H9 (cell line): ENCODE data around the gene HDAC1. TPM values are rescaled to one million over a fixed set of nuclear protein-coding genes. Genes with fewer than 3 reads are reported as not detected.
A peak's percentile ranks its signal among the peaks of the same experiment; 100 is the strongest.

Source experiments
- DNase-seq: peaks from one replicate; pipeline ENCODE4 v3.0.0-alpha.2; 2017
- H2AFZ ChIP-seq: one replicate; pipeline ENCODE4 v1.6.1; 2013; ENCODE audit warnings: mild to moderate bottlenecking, low read length, control low read depth, moderate library complexity
- H2AK5ac ChIP-seq: 2 replicates; pipeline ENCODE4 v1.6.1; 2013; ENCODE audit warnings: low read length, control low read depth, mixed read lengths; ENCODE audit not compliant: insufficient read length
- H2BK120ac ChIP-seq: one replicate; pipeline ENCODE4 v1.6.1; 2013; ENCODE audit warnings: low read depth, mild to moderate bottlenecking, low read length, control low read depth, inconsistent platforms; ENCODE audit not compliant: poor library complexity, severe bottlenecking
- H2BK12ac ChIP-seq: 2 replicates; pipeline ENCODE4 v1.6.1; 2013; ENCODE audit warnings: low read length, control low read depth, mixed read lengths, low read depth; ENCODE audit not compliant: insufficient read length
- H2BK15ac ChIP-seq: 2 replicates; pipeline ENCODE4 v1.6.1; 2013; ENCODE audit warnings: low read depth, low read length, control low read depth
- H2BK20ac ChIP-seq: one replicate; pipeline ENCODE4 v1.6.1; 2013; ENCODE audit warnings: low read depth, mild to moderate bottlenecking, low read length, control low read depth, inconsistent platforms; ENCODE audit not compliant: poor library complexity, severe bottlenecking
- H2BK5ac ChIP-seq: 2 replicates; pipeline ENCODE4 v1.6.1; 2013; ENCODE audit warnings: low read length, control low read depth, mixed read lengths; ENCODE audit not compliant: insufficient read length
- H3K14ac ChIP-seq: 2 replicates; pipeline ENCODE4 v1.6.1; 2013; ENCODE audit warnings: low read length, control low read depth; ENCODE audit not compliant: insufficient read depth
- H3K18ac ChIP-seq: 2 replicates; pipeline ENCODE4 v1.6.1; 2013; ENCODE audit warnings: low read depth, mild to moderate bottlenecking, mixed read lengths, low read length, control low read depth; ENCODE audit not compliant: insufficient read length
- H3K23ac ChIP-seq: 2 replicates; pipeline ENCODE4 v1.6.1; 2013; ENCODE audit warnings: low read length, control low read depth, mixed read lengths, low read depth; ENCODE audit not compliant: insufficient read length
- H3K23me2 ChIP-seq: 2 replicates; pipeline ENCODE4 v1.6.1; 2013; ENCODE audit warnings: low read depth, mild to moderate bottlenecking, mixed read lengths, low read length, control low read depth; ENCODE audit not compliant: insufficient read length, poor library complexity, severe bottlenecking
- H3K27ac ChIP-seq: 2 replicates; pipeline ENCODE4 v1.5.1; 2013; ENCODE audit warnings: low read length, control low read depth, mixed read lengths, low read depth; ENCODE audit not compliant: insufficient read length
- H3K27me3 ChIP-seq: 2 replicates; pipeline ENCODE4 v1.6.1; 2013; ENCODE audit warnings: low read length, control low read depth, inconsistent platforms; ENCODE audit not compliant: insufficient read depth
- H3K4ac ChIP-seq: 2 replicates; pipeline ENCODE4 v1.6.1; 2013; ENCODE audit warnings: low read depth, mild to moderate bottlenecking, control low read depth, inconsistent platforms, low read length, moderate library complexity
- H3K4me1 ChIP-seq: 2 replicates; pipeline ENCODE4 v1.6.1; 2013; ENCODE audit warnings: low read length, control low read depth, inconsistent platforms; ENCODE audit not compliant: insufficient read depth
- H3K4me2 ChIP-seq: 2 replicates; pipeline ENCODE4 v1.6.1; 2013; ENCODE audit warnings: low read length, control low read depth, mixed read lengths; ENCODE audit not compliant: insufficient read length, insufficient read depth
- H3K56ac ChIP-seq: 2 replicates; pipeline ENCODE4 v1.6.1; 2013; ENCODE audit warnings: low read depth, mild to moderate bottlenecking, mixed read lengths, low read length, control low read depth; ENCODE audit not compliant: insufficient read length
- H3K79me1 ChIP-seq: 2 replicates; pipeline ENCODE4 v1.6.1; 2013; ENCODE audit warnings: low read depth, mild to moderate bottlenecking, moderate library complexity, low read length, control low read depth, inconsistent platforms; ENCODE audit not compliant: insufficient read depth, poor library complexity, severe bottlenecking
- H3K79me2 ChIP-seq: 2 replicates; pipeline ENCODE4 v1.6.1; 2013; ENCODE audit warnings: low read length, control low read depth, inconsistent platforms; ENCODE audit not compliant: insufficient read depth
- H3K9ac ChIP-seq: 2 replicates; pipeline ENCODE4 v1.6.1; 2013; ENCODE audit warnings: low read length, control low read depth, mixed read lengths; ENCODE audit not compliant: insufficient read length; ENCODE audit errors: extremely low read depth
- H3K9me3 ChIP-seq: one replicate; pipeline ENCODE4 v1.6.1; 2013; ENCODE audit warnings: low read depth, low read length, inconsistent platforms; ENCODE audit not compliant: control insufficient read depth
- H3T11ph ChIP-seq: one replicate; pipeline ENCODE4 v1.6.1; 2013; ENCODE audit warnings: mild to moderate bottlenecking, low read length, control low read depth, inconsistent platforms
- H4K20me1 ChIP-seq: one replicate; pipeline ENCODE4 v1.6.1; 2013; ENCODE audit not compliant: control insufficient read depth, insufficient read length, insufficient read depth
- H4K5ac ChIP-seq: 2 replicates; pipeline ENCODE4 v1.6.1; 2013; ENCODE audit warnings: low read depth, mild to moderate bottlenecking, mixed read lengths, low read length, control low read depth; ENCODE audit not compliant: insufficient read length
- H4K8ac ChIP-seq: replicated peaks from 2 replicates; pipeline ENCODE4 v1.6.1; 2013; ENCODE audit warnings: low read length, control low read depth, mixed read lengths, low read depth; ENCODE audit not compliant: insufficient read length
- H4K91ac ChIP-seq: 2 replicates; pipeline ENCODE4 v1.6.1; 2013; ENCODE audit warnings: low read depth, mild to moderate bottlenecking, moderate library complexity, mixed read lengths, low read length, control low read depth; ENCODE audit not compliant: insufficient read length
- H3K27ac Mint-ChIP-seq, 3 experiments: 2 replicates in 2 of 3; 3 replicates in 1 of 3; pipeline ENCODE4 v1.8.0; 2020 to 2021; ENCODE audit warnings: mixed read lengths in 3 of 3, mild to moderate bottlenecking in 1 of 3, moderate library complexity in 1 of 3
- H3K27me3 Mint-ChIP-seq: 2 replicates; pipeline ENCODE4 v1.8.0; 2021; ENCODE audit warnings: low read depth, mild to moderate bottlenecking, moderate library complexity, mixed read lengths
- H3K36me3 Mint-ChIP-seq, 3 experiments: 2 replicates in 2 of 3; 3 replicates in 1 of 3; pipeline ENCODE4 v1.8.0; 2020 to 2021; ENCODE audit warnings: low read depth in 3 of 3, mixed read lengths in 3 of 3; ENCODE audit not compliant: insufficient read depth in 1 of 3
- H3K4me1 Mint-ChIP-seq, 2 experiments: 2 replicates each; pipeline ENCODE4 v1.8.0; 2020; ENCODE audit warnings: mixed read lengths in 2 of 2
- H3K4me3 Mint-ChIP-seq, 2 experiments: 2 replicates in 1 of 2; 3 replicates in 1 of 2; pipeline ENCODE4 v1.8.0; 2020 to 2021; ENCODE audit warnings: mild to moderate bottlenecking in 2 of 2, mixed read lengths in 2 of 2, moderate library complexity in 1 of 2
- H3K9me3 Mint-ChIP-seq, 2 experiments: 2 replicates in 1 of 2; 3 replicates in 1 of 2; pipeline ENCODE4 v1.8.0; 2020; ENCODE audit warnings: mild to moderate bottlenecking in 2 of 2, mixed read lengths in 2 of 2, moderate library complexity in 1 of 2
- CTCF ChIP-seq: fragments of 200-600 bp; sonication (generic); conservative IDR thresholded peaks from 3 replicates; pipeline ENCODE4 v1.8.0; 2021; ENCODE audit warnings: antibody characterized with exemption, mild to moderate bottlenecking
- WGBS: extraction: QIAGEN DNeasy Blood & Tissue Kit; methylation state at CpG from one replicate; pipeline ENCODE4 v1.1.7; 2013; ENCODE audit warnings: missing lambda C conversion rate, low lambda C conversion rate, mixed read lengths; ENCODE audit not compliant: insufficient read length; ENCODE audit errors: extremely low coverage; 5-methylcytosine and 5-hydroxymethylcytosine counted together
- total RNA-seq: library from RNA; stranded (reverse); gene quantifications from 2 replicates; pipeline ENCODE4 v1.2.1, GENCODE V29; 2021

Gene HDAC1
- total RNA-seq, 1 experiment from 2014 or later, result 162 TPM

- peaks cover 4 to 12% of the 10 kb centered on the region in 2 experiments; a peak in 3 of 4 replicates for H3K4me1 Mint-ChIP-seq
- H4K20me1 ChIP-seq, result no peaks in the 10 kb centered on the region
- no peak overlapping the region for H3T11ph ChIP-seq
- H3K27me3 Mint-ChIP-seq, result peaks cover 44% of the 10 kb centered on the region
- H2BK120ac ChIP-seq, result no peak overlapping the region
- no peak overlapping the region for H4K91ac ChIP-seq
- no peak overlapping the region for H3K18ac ChIP-seq
- H4K5ac ChIP-seq, result no peak overlapping the region
- H3K4ac ChIP-seq, result no peak overlapping the region
- H3K27ac ChIP-seq, result no peak overlapping the region
- DNase-seq, result no peak
- no peak overlapping the region for H2BK20ac ChIP-seq
- no peak overlapping the region for H3K56ac ChIP-seq
- peaks cover 4 to 6% of the 10 kb centered on the region in 2 experiments for H3K9me3 Mint-ChIP-seq
- H3K9me3 ChIP-seq, result no peaks in the 10 kb centered on the region
- no peak overlapping the region for H3K23ac ChIP-seq
- H3K79me2 ChIP-seq, result no peaks in the 10 kb centered on the region
- no peak overlapping the region for H2AK5ac ChIP-seq
- H3K23me2 ChIP-seq, result no peaks in the 10 kb centered on the region
- H2BK12ac ChIP-seq, result no peak overlapping the region
- H3K4me3 Mint-ChIP-seq, result no peak overlapping the region
- no CpG with 5 or more reads among the region's 8 CpGs for WGBS
- H3K14ac ChIP-seq, result no peak overlapping the region
- H3K27ac Mint-ChIP-seq, result peak overlapping the region in 1 of 3 experiments; percentile 37; a peak in 2 of 7 replicates
- no peak overlapping the region for H4K8ac ChIP-seq
- no peaks in the 10 kb centered on the region for H3K4me1 ChIP-seq
- no peak overlapping the region for H2BK5ac ChIP-seq
- no peak overlapping the region for H3K4me2 ChIP-seq
- no peak overlapping the region for H3K9ac ChIP-seq
- peaks cover under 1% of the 10 kb centered on the region in 3 experiments; a peak in 6 of 7 replicates for H3K36me3 Mint-ChIP-seq
- H3K79me1 ChIP-seq, result no peaks in the 10 kb centered on the region
- H2AFZ ChIP-seq, result no peak overlapping the region
- no peak for TF ChIP-seq CTCF
- H3K27me3 ChIP-seq, result peaks cover 2% of the 10 kb centered on the region; the same call in 1 of the 2 replicates
- no peak overlapping the region for H2BK15ac ChIP-seq
These were observed 53.5 kb downstream of the HDAC1 start for GRCh38 chr1:32345289-32345827.
